HL-60/S4 treated with retinoic acid at 250 ng/mL for 4 days and 3 days (cell line): ENCODE results near the gene MEIKIN.
"Not testable (repeated sequence)": the region's sequence is repeated elsewhere in the genome, so short reads cannot be mapped to it uniquely, and the experiment has no call there.

ENCODE experiments used
- in situ Hi-C: fragments of 300-500 bp; cut with MboI; formaldehyde crosslinking; loops from 2 replicates; pipeline ENCODE4 v1.7.0; 2022; ENCODE audit warnings: low sequenced_read_pairs

Gene MEIKIN

DNA sequence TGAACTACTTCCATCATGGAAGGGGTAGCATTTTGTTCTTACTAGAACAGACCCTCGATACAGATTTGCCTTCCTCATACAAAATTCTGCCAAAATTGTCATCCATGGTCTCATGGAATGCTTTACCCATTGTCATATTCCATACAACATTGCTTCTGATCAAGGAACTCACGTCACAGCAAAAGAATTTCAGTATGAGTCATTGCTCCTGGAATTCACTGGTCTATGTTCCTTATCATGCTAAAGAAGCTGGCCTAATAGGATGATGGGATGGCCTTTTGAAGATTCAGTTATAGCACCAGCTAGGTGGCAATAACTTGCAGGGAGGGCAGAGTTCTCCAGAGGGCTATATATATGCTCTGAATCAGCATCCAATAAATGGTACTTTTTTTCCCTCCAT is 130.5 kb downstream of the MEIKIN start:
- in situ Hi-C loops = no loop called here

DNA sequence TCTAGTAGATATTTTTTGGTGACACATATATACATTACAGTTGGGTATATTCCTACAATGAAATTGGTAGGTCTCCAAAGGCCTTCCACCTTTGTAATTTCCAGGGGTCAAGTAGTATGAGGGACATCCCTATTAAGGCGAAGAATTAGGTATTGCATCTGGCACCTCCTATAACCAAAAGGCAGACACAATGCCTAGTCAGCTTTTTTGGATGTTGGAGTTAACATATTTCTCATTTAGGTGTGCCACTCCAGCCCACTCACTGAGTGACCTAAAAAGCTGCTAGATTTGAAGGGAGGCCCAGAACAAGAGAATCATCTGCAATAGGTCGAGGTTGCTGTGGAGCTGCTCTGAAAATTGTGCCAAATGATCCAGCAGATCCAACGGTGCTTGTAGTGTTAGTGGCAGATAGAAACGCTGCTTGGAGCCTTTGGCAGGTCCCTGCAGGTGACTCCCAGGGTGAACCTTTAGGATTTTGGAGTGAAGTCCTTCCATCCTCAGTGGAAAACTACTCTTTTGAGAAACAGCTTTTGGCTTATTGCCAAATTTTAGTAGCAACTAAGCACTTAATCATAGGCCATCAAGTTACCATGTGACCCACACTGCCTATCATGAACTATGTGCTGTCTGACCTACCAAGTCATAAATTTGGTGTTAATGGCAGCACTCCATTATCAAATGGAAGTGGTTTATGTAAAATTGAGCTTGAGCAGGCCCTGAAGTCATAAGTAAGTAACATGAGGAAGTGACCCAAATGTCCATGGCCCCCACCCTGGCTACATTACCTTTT is 132.9 kb downstream of the MEIKIN start:
- in situ Hi-C loops = no loop called here

DNA sequence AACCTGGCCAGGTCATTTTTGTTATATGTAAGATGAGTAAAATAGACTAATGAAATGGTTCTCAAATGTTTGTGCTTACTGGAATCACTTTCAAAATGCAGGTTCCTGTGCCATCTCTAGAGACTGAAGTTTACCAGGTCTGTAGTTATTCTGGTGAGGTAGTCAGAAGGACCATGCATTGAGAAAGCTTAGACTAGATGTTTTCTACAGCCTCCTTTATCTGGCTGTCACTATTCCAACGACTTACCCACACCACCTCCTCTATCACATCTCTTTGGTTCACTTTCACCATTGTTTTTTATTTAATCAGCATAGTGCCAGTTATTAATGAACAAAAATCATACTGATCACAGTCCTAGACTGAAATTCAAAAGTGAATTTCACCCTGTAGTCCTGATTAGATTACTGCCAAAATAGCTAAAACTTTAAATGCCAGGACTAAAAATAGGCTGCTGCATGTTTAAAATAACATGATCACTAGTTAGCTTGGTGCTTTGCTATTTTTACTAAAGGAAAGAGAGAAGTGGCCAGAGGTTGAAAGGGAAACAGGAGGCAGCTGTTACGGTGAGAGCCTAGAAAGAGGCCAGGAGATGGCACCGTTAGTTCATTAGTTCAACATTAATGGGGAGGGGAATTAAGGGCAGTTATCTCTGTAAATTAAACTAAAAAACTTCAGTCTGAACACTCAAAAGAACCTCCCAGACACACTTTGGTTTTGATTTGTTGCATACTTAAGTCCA is 134.8 kb downstream of the MEIKIN start:
- in situ Hi-C loops = no loop called here

DNA sequence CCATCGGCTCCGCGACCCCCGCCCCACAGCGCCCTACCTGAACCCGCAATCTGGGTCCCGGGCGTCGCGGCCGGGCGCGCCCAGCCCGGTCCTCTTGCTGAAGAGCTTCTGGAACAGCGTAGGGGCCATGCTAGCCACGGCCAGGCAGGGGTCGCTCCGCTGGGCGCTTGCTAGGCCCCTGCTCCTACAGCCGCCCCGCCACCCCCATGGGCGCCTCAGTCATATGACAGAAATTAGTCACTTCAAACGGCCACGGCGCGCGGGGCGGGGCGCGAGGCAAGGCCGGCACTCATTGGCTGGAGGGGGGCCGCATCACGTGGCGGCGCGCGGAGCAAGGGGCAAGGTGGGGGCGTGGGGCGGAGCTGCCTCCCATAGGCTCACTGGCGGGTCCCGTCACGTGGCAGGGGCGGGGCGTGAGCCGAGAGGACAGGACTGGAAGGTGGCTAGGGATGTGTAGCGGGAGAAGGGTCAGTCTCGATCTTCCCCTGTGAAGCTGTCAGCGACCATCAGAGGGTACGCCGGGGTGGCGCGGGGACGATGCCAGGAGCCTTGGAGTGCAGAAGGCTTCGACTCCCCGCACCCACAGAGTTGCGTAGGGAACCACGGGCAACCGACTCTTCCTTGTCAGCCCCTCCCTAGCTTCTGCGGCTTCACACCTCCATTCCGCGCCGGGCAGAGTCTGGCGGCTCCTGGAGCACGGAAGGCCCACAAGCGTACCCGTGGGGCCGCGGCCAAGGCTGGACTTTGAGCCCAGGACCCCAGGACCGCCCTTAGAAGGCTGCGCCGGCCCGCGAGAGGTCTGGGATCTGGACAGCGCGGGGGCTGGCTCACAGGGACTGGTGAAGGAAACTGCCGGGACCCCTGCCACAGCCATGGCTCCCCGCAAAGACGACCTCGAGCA is 148.4 kb downstream of the MEIKIN start, which contains the start of gene FNIP1:
Gene FNIP1 (minus strand): TSS at position 225 of the 901 bp plus-strand sequence. CDS start 96 bp downstream, at position 129.
- in situ Hi-C loops = no loop called here

DNA sequence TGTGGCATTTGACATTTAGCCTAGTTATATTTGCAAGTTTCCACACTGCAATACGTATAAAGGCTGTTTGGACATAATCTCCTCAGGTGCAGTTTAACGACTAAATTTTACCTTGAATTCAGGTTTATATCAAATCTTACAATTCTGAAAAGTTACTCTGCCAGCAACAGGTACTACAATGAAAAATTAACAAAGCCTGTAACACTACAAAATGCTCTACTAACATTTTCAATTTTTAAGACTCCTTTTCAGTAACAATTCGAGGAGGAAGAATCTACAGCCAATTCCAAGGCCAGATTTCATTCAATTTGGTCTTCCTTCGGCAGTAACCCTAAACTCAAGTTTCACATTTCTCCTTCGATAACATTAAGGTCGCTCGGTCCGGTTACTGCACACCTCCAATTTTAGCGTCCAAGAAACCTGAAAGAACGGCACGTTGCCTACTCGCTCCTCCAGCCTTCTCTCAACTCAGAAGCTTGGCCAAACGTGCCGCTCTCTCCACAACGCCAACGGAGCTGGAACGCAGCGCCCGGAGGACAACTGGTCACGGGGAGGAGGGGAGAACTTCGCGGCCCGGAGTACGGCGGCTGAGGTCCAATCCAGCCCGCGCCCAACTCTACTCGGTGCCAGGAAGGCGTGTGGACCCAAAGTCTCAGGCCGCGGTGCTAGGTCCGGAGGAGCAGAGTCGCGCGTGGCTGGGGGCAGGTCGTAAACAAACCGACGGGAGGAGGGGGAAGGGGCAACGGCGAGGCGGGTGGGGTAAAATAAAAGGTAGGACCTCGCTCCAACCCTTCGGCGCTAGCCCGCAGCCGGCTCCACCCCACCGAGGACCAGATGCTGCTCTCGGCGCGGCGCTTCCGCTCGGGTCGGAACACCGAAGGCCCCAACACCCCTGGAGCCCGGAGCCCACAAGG is 149.3 kb downstream of the MEIKIN start:
- in situ Hi-C loops = no loop called here

DNA sequence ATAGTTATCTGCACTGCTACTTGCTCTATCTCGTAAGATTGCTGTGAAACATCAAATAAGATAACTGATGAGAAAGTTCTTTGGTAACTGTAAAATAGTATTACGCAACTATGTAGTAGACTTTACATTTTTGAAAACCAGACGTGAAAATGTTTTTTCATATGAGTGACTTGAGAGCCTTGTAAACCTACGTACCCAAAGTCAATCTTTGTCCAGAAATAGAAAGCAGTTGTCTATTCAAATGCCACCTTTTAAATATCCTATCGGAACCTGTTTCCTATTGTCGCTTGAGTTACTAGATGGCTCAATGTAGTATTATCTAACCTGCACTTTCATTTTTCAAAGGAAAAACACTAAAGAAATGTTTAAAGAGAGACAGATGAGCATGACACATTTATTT is 150.2 kb downstream of the MEIKIN start:
- in situ Hi-C loops = no loop called here

DNA sequence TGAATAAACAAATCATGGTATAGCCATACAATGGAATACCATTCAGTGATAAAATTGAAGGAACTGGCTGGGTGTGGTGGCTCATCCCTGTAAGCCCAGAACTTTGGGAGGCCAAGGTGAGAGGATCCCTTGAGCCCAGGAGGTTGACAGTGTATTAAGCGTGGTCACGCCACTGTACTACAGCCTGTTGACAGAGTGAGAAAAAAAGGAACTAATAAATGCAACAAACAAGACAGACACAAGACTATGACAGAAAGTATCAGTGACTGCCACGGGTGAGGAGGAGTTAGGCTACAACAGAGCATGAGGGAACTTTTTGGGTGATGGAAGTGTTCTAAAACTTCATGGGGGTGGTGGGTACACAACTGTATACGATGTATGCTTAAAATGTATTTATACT is 150.9 kb downstream of the MEIKIN start:
- in situ Hi-C loops = no loop called here

DNA sequence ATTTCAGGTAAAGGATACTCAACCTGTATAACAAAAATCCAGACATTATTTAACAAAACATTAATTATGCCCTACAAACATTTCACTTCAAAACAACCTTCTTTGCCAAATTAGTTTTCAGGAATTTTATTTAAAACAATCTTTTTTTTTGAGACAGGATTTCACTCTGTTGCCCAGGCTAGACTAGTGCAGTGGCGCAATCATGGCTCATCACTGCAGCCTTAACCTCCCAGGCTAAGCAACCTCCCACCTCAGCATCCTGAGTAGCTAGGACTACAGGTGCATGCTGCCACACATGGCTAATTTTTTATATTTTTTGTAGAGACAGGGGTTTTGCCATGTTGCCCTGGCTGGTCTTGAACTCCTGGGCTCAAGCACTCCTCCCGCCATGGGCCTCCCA is 152.6 kb downstream of the MEIKIN start:
- in situ Hi-C loops = no loop called here

DNA sequence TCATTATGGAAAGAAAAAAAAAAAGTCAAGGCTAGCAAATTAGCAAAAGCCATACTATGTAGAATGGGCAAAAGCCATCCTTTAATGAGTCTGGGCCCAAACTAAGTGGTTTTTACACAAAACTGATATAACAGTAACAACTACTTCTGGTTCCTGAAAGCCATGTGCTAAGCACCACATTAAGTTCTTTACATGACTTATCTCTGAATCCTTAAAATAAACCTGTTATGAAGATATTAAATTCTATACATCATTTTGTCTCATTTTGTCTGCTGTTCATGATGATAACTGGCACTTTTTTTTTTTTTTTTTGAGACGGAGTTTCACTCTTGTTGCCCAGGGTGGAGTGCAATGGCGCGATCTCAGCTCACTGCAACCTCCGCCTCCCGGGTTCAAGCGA is 153.6 kb downstream of the MEIKIN start:
- in situ Hi-C loops = no loop called here

DNA sequence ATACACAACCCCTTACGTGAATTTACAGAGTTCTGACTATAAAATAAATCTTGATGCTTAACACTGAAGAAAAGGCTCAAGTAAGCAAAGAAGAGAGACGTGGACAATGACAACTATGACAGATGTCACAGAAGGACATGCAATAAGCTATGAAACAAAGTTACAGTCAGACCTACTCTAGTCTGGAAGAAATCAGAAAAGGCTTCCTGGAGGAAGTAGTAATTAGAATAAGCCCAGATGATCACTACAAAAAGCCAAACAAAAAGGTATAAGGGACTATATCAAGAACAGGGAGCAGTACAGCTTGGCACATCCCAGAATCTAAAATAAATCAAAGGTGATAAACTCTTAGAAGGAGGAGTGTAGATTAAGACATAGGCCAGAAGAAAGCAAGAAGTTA is 154.9 kb downstream of the MEIKIN start:
- in situ Hi-C loops = no loop called here

DNA sequence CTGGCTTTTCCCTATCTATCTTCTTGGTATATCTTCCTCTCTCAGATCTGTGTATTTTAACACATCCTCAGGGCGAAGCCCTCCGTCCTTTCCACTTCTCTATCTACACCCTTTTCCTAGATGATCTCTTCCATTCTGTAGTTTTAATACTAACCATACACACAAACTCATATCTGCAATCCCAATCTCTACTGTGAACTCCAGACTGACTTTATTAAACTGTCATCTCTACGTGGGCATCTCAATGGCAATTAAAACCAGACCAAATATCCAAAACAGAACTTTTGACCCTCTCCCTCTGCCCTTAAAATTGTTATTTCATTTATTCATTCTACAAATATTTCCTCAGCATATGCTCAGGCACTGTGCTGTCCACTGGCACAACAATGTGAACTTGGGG is 155.7 kb downstream of the MEIKIN start:
- in situ Hi-C loops = no loop called here

DNA sequence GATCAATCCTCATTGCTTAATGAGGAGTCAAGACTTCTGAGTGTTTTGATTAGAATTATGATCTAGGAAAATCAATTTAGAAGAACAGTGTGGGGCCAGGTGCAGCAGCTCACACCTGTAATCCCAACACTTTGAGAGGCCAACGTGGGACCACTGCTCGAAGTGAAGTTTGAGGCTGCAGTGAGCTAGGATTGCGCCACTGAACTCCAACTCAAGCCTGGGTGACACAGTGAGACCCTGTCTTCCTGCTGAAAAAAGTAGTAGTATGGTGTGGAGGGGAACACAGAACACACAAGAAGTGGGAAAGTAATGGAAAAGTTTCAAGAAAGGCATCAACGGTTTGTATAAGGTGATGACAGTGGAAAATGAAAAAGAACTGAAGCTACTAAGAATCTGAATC is 157.7 kb downstream of the MEIKIN start:
- in situ Hi-C loops = no loop called here

DNA sequence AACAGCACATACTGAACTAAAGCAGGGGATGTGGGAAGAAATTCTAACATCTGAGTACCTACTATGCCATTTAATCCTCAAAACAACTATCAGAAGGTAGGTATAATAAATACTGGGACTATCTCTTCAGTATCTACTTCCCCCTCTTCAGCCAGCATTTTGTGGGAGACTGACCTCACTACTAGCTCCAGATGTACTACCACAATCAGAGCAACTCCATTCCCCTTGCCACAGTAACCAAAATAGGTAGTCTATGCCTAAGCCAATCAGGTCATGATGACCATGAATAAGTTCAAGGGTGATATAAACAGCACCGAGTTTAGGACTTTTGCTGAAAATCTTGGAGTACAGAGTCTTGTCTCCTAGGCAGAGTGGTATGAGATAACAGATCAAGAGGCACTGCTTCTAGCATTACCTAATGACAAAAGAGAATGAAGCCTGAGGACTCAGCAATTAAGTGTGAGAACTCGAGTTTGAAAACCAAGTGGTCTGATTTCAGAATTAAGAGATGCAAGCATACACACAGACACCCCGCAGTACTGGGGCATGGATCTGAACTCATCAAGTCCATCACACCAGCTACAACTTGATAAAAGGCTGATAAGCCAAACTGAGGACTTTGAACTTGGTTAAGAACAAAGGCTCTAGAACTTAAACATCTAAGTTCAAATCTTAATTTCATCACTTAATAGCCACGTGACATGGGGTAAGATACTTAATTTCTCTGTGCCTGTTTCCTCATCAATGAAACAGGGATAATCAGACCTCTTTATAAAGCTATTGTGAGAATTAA is 158.4 kb downstream of the MEIKIN start:
- in situ Hi-C loops = no loop called here

DNA sequence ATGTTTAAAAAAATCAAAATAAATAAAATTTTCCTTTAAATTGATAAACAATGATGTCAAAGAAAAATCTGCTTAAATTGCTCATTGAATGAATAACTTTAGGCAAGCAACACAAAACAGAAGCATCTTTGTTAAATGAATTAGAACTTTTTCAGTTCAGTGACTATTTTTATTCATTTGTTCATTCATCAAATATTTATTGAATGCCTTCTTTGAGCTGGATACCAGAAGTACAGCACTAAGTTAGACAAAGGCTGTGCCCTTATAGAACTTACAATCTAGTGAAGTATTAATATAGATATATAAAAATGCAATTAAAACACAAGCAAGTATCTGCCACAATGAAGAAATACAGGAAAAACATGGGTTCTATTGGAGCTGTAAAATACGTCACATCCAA is 159.4 kb downstream of the MEIKIN start:
- in situ Hi-C loops = no loop called here

DNA sequence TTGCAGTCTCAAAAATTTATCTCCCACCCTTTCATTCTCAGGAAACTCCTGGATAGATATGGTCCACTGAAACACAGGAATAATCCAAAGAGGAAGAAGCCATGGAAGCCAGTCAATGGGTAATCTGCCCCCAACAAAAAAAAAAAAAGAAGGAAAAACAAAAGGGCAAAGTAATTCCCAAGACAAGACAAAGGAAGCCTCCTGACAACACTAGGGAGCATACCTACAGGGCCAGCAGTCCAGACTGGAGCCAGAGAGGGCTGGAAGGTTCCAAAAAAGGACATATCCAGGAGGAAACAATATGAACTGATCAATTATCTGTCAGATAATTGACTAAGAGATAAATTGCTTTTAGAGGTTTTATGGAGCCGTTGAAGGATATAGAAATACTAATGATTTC is 161.6 kb downstream of the MEIKIN start:
- in situ Hi-C loops = no loop called here

DNA sequence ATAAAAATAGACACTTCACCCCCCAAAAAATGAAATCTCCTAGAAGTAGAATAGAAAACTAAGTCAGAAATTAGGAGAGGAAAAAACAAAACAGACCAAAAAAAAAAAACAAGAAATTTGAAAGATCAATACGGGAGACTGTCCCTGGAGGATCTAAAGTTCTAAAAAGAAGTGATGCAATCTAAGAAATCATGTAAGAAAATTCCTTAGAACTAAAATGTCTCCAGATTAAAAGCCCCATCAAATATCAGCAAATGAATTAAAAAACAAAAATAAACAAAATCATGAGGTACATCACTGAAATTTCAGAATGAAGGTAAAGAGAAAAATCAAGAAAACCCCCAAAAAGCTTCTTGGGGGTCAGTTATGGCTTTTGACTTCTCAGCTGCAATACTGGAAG is 162.1 kb downstream of the MEIKIN start:
- in situ Hi-C loops = no loop called here

DNA sequence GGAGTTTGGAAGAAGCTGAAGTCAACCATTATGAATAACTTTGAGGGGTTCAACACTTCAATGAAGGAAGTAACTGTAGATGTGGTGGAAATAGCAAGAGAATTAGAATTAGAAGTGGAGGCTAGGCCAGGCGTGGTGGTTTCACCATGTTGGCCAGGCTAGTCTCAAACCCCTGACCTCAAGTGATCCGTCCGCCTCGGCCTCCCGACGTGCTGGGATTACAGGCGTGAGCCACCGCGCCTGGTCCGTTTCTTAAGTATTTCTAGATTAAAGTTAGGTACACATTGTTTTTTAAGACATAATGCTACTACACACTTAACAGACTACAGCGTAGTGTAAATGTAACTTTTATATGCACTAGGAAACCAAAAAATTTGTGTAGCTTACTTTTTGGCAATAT is 162.7 kb downstream of the MEIKIN start:
- in situ Hi-C loops = no loop called here

DNA sequence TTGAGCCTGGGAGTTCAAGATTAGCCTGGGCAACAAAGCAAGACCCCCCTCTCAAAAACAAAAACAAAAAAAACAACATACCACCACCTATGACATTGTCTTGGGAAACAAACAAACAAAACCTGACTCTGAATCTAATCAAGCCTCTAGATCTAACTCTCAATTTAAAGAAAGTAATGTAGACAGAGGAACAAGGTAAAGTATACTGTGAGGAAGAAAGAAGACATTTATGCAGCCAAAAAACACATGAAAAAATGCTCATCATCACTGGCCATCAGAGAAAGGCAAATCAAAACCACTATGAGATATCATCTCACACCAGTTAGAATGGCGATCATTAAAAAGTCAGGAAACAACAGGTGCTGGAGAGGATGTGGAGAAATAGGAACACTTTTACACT is 167.3 kb downstream of the MEIKIN start:
- in situ Hi-C loops = not testable (repeated sequence)

DNA sequence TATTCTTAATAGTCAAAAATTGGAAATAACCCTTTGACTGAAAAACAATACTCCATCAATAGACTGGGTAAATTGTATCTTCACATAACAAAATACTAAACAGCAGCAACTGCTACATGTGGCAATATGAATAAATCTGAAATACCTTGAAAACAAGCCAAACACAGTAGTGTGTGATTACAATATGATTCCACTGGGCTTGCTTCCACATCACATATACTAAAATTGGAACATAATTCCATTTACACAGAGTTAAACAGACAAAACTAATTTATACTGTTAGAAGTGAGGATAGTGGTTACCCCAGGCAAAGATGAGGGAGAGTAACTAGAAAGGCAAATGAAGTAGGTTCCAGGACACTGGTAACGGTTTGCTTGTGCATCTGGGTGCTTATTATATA is 169.0 kb downstream of the MEIKIN start:
- in situ Hi-C loops = no loop called here
